GM19035 (cell line): Measurements from ENCODE around the gene MBTPS1.

Source experiments
- ATAC-seq: cut with Tn5 transposase; IDR thresholded peaks from one replicate; pipeline ENCODE4 v1.9.1; 2021; ENCODE audit not compliant: unreplicated experiment

Gene MBTPS1

DNA sequence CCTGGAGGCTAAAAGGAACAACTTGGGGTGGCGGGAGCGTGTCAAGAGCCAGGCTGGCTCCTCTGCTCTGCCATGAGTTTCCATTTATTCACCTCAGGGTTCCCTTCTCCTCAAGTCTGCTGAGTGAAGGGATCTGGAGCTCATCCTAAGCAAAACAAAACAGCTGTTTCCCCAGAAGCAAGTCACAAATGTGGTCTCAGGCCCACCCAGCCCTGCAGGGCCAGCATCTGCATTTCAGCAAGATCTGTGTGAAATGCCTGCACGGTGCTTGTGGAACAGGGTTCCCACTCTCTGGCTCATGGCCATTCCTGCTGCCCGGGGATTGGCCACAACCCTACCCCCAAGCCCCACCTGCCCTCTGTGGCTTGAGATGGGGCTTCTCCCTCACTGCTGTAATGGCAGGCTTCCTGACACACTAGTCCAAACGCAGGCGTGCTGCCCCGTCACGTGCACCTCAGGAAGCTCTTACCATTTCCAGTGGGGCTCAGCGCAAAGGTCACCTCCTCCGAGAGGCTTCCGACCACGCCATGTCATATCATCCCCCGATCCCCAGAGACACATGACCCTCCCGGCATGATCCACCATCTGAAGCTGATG, 76.4 kb downstream of the MBTPS1 start:
- no peak for ATAC-seq

DNA sequence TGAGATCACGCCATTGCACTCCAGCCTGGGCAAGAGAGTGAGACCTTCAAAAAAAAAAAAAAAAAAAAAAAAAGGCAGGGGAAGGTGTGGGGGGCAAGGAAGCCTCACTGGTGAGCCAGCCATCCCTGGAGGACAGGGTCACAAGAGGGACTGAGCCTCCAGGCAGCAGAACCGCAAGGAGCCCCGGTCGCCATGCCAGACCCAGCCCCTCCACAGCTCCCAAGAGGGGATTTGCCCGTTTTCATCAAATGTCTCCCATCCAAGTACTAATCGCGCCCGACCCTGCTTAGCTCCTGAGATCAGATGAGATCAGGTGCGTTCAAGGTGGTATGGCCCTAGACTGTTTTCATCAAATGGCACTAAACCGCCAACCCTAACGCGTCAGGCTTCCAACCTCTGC, 77.0 kb downstream of the MBTPS1 start:
- no peak for ATAC-seq

- ATAC-seq, result no peak
Observed at GRCh38 chr16:84038469-84038868, 78.3 kb downstream of the MBTPS1 start.

DNA sequence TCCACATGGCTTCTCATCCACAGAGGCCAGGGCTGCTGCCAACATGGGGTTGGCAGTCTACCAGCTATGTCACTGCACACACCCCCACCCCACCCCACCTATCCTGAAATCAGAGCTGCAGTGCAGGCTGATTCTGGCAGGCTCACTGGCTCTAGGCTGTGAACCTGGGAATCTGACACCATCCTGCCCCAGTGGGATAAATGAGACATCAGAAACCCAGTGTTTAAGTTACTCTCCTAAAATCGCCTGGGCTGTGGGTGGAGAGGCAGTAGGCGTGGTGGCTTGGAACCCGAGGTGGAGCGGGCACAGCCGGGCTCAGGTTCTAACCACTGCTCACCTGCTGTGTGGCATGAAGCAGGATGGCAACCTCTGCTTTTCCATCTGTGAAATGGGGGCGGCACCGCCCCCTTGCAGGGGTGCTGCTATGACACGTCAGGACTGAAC, 79.7 kb downstream of the MBTPS1 start:
- ATAC-seq, result no peak

- no peak for ATAC-seq
Observed at GRCh38 chr16:84036131-84036530, 80.6 kb downstream of the MBTPS1 start.

DNA sequence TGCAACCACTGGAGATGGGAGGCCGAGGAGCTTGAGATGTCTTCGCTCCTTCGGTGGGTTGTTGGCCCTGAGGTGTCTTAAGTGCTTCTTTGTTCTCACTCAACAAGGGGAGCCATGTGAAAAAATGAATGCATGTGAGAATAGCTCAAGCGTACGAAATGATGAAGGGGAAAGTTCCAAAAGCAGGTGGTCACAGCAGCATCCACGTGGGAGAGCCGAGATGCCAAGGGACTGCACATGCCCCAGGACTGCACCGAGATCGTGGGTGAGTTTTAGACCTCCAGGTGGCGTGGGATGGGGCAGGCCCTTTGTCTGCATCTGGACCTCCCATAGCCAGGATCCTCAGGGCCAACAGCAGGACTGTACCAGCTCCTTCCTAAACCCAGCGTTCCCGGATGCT, 82.2 kb downstream of the MBTPS1 start:
- no peak for ATAC-seq

DNA sequence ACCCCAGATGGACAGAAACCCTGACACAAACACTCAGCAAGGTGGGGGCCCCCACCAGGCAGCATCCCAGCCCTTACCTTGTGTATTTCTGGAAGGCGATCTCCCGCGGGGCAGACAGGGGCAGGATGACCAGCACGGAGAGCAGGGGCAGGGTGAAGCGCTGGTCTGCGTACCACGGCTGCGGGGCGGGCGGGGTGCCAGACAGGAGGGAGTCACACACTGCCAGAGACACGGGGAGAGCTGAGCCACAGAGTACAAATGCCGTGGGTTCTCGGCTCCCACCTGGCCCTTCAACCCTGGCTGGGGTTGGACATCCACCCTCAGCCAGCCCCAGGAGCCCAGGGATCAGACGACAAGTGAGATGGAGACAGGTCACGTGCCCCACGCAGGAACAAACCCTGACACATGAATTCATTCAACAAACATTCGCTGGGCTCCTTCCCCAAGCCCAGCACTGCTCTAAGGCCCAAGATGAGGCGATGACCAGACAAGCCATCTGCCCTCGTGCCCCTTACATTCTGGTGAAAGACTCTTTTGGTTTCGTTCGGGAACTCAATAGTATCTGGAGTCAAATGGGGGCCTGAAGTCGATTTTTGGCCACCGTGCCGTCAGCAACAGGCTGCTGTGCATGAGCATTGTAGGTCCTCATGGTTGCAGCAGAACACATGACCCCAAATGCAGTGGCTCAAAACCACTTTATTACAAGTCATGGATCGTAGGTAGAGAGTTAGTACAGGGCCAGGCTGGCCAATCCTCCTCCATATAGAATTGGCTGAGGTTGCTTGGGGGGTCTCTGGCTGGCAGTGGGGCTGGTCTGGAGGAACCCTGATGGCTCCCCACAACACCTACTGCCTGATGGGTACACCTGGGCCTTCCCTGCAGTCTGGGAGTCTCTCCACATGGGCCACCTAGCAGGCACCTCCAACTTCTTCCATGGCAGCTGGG, 83.2 kb downstream of the MBTPS1 start:
- ATAC-seq, result no peak

- ATAC-seq, result no peak
Observed at GRCh38 chr16:84032458-84033178, 84.1 kb downstream of the MBTPS1 start.

DNA sequence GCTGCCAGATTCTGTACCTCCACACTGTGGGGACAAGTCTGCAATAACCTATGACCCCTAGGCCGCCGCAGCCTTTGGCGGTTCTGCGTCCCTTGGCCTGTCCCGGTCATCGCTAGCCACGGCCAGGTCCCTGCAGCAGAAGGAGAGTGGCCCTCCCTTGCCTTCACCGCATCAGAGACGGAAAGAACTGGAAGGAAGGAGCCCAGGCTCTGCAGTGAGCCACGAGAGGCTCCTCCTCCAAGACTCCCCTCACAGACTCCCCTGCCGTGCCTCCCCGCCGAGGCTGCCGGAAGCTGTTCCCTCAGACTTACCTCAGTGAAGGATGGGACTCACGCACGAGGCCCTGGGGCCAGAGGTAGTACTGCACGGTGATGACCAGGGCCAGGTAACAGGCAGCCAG, 85.2 kb downstream of the MBTPS1 start:
- ATAC-seq, result no peak

GRCh38 chr16:84029297-84030047, 87.3 kb downstream of the MBTPS1 start:
- ATAC-seq, result no peak

DNA sequence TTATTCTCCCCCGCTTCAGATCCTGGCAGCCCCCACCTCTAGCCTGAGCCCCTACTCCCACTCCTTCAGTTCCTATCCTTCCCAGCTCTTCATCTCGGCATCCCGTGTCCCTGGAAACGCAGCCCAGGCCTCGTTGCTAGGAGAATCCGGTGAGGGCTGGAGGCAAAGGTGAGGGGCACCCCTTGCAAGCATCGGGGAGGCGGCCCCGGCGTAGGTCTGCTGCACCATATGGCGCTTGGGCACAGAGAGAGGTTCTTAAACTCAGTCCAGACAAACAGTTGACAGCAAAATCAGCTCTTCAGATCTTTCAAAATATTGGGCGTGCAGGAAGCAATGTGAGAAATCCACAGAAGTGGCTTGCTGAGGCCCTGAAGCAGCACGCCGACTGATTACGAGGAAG, 89.1 kb downstream of the MBTPS1 start:
- ATAC-seq, result no peak

- ATAC-seq, result no peak
Observed at GRCh38 chr16:84026606-84027005, 90.1 kb downstream of the MBTPS1 start.

GRCh38 chr16:84024854-84025253, 91.9 kb downstream of the MBTPS1 start:
- no peak for ATAC-seq

- ATAC-seq, result no peak
Observed at GRCh38 chr16:84022644-84023043, 94.1 kb downstream of the MBTPS1 start.

DNA sequence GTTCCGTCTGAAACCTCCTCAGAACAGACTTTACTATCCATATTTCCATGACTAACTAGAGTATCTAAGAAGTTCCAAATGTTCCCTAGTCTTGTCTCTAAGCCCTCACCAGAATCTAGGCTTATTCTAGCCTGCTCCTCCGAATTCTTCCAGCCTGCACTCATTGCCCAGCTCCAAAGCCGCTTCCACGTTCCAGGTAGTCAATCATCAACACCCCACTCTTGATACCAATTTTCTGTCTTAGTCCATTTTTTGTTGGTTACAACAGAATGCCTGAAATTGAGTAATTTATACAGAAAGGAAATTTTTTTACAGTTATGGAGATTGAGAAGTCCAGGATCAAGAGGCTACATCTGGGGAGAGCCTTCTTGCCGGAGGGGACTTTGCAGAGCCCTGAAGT, 95.3 kb downstream of the MBTPS1 start:
- no peak for ATAC-seq

DNA sequence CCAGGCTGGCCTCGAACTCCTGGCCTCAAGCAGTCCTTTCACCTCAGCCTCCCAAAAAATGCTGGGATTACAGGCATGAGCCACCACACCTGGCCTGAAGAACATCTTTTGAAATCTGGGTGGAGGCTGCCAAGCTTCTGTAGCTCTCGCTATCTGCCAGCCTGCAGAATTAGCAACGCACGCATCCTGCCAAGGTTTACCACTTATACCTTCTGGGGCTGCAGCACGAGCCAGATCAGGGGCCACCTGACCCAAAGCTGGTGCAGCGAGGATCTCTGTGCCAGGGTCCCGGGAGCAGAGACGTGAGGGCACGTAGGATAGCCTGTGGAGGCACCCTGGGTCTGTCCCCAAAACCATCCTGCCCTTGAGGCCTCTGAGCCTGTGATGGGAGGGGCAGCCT, 96.4 kb downstream of the MBTPS1 start:
- no peak for ATAC-seq

DNA sequence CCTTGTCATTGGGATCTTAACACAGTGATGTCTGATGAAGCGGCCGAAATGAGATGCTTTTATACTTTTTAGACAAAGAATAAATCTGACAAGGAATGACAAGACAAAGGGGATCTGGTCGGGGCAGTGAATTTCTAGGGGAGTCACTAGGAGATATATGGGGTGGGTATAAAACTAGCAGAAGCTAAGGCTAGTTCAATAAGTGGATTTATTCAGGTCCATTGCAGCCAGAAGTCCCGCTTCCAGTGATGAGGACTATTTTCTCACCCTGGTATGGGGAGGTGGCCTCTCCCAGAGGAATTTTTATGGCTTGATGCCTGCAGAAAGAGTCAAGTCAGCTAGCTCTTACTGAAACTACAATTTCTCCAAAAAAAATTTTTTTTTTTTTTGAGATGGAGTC, 98.0 kb downstream of the MBTPS1 start:
- no peak for ATAC-seq

- ATAC-seq, result no peak
Observed at GRCh38 chr16:84016477-84016876, 100.3 kb downstream of the MBTPS1 start.

GRCh38 chr16:84015399-84015798, 101.3 kb downstream of the MBTPS1 start:
- ATAC-seq, result no peak

- ATAC-seq, result no peak
Observed at GRCh38 chr16:84014570-84015327, 102.0 kb downstream of the MBTPS1 start.
